Neural crest cell (in vitro differentiated cells): ENCODE data around the gene NRXN3. TPM values are rescaled to one million over a fixed set of nuclear protein-coding genes. Genes with fewer than 3 reads are reported as not detected.

ENCODE experiments used
- DNase-seq: peaks from one replicate; pipeline ENCODE4 v3.0.0; 2021; ENCODE audit warnings: low read depth, mixed read lengths, low spot score
- H3K27ac Mint-ChIP-seq: one replicate; pipeline ENCODE4 v1.8.0; 2021; ENCODE audit warnings: mild to moderate bottlenecking, mixed read lengths; ENCODE audit not compliant: unreplicated experiment
- H3K27me3 Mint-ChIP-seq: 2 replicates; pipeline ENCODE4 v1.8.0; 2021; ENCODE audit warnings: low read depth, mild to moderate bottlenecking, mixed read lengths
- H3K36me3 Mint-ChIP-seq: 2 replicates; pipeline ENCODE4 v1.8.0; 2021; ENCODE audit warnings: low read depth, mild to moderate bottlenecking, mixed read lengths
- H3K4me1 Mint-ChIP-seq: 2 replicates; pipeline ENCODE4 v1.8.0; 2021; ENCODE audit warnings: mixed read lengths
- H3K4me3 Mint-ChIP-seq: one replicate; pipeline ENCODE4 v1.8.0; 2021; ENCODE audit warnings: mild to moderate bottlenecking, mixed read lengths
- H3K9me3 Mint-ChIP-seq: 2 replicates; pipeline ENCODE4 v1.8.0; 2021; ENCODE audit warnings: mixed read lengths
- CTCF ChIP-seq: fragments of 200-600 bp; sonication (generic); conservative IDR thresholded peaks from 2 replicates; pipeline ENCODE4 v1.5.0; 2021; ENCODE audit warnings: antibody characterized with exemption, mild to moderate bottlenecking
- total RNA-seq: library from RNA; stranded (reverse); gene quantifications from 2 replicates; pipeline ENCODE4 v1.2.1, GENCODE V29; 2021

The NRXN3 gene
- total RNA-seq, 1 donor from 2014 or later: 2.5 TPM

GRCh38 chr14:79274641-79275291 is 1104.6 kb downstream of the NRXN3 start:
- H3K4me3 Mint-ChIP-seq: peak overlapping the region; percentile 3
- peaks cover 10% of the 10 kb centered on the region for H3K4me1 Mint-ChIP-seq
- peak; percentile 44 for TF ChIP-seq CTCF
- peaks cover 49% of the 10 kb centered on the region for H3K27me3 Mint-ChIP-seq
- no peak for DNase-seq
- no peak overlapping the region for H3K27ac Mint-ChIP-seq
- no peaks in the 10 kb centered on the region for H3K36me3 Mint-ChIP-seq
- no peaks in the 10 kb centered on the region for H3K9me3 Mint-ChIP-seq

- TF ChIP-seq CTCF: no peak
- Mint-ChIP-seq H3K36me3 (no peaks in the 10 kb centered on the region), H3K4me3 (peak overlapping the region; percentile 3), H3K27ac (no peak overlapping the region), H3K9me3 (no peaks in the 10 kb centered on the region), H3K4me1 (peaks cover 15% of the 10 kb centered on the region), H3K27me3 (peaks cover 54% of the 10 kb centered on the region)
- no peak for DNase-seq
Measured at GRCh38 chr14:79275292-79275655, 1105.1 kb downstream of the NRXN3 start.

GRCh38 chr14:79278286-79278797 is 1108.2 kb downstream of the NRXN3 start:
- peak overlapping the region; percentile 98 for H3K4me3 Mint-ChIP-seq
- no peak overlapping the region for H3K27ac Mint-ChIP-seq
- H3K4me1 Mint-ChIP-seq: peaks cover 26% of the 10 kb centered on the region
- no peaks in the 10 kb centered on the region for H3K9me3 Mint-ChIP-seq
- no peaks in the 10 kb centered on the region for H3K36me3 Mint-ChIP-seq
- DNase-seq: peak; percentile 5
- TF ChIP-seq CTCF: no peak
- peaks cover 84% of the 10 kb centered on the region for H3K27me3 Mint-ChIP-seq

GRCh38 chr14:79278798-79279644 is 1108.8 kb downstream of the NRXN3 start:
- no peaks in the 10 kb centered on the region for H3K36me3 Mint-ChIP-seq
- no peak overlapping the region for H3K27ac Mint-ChIP-seq
- peaks cover 26% of the 10 kb centered on the region for H3K4me1 Mint-ChIP-seq
- no peak for TF ChIP-seq CTCF
- peak; percentile 72 for DNase-seq
- peak overlapping the region; percentile 98 for H3K4me3 Mint-ChIP-seq
- H3K9me3 Mint-ChIP-seq: no peaks in the 10 kb centered on the region
- H3K27me3 Mint-ChIP-seq: peaks cover 87% of the 10 kb centered on the region

- Mint-ChIP-seq H3K9me3 (no peaks in the 10 kb centered on the region), H3K27ac (no peak overlapping the region), H3K36me3 (no peaks in the 10 kb centered on the region), H3K4me1 (peaks cover 34% of the 10 kb centered on the region), H3K27me3 (peaks cover 83% of the 10 kb centered on the region), H3K4me3 (peak overlapping the region; percentile 98)
- peak; percentile 3 for DNase-seq
- no peak for TF ChIP-seq CTCF
Measured at GRCh38 chr14:79279645-79280597, 1109.7 kb downstream of the NRXN3 start.
